Muscle of leg (tissue), 11 donors: Measurements from ENCODE around the gene SMG5. TPM values are rescaled to one million over a fixed set of nuclear protein-coding genes. Genes with fewer than 3 reads are reported as not detected.

Experiments used
- DNase-seq: peaks from one replicate; pipeline ENCODE4 v3.0.0; 2013
- H3K27ac ChIP-seq: one replicate; pipeline ENCODE4 v1.5.1; 2013; ENCODE audit warnings: mild to moderate bottlenecking, low read length, control low read depth
- H3K27me3 ChIP-seq: one replicate; pipeline ENCODE4 v1.6.1; 2013; ENCODE audit warnings: low read length; ENCODE audit not compliant: control insufficient read depth, insufficient read depth
- H3K36me3 ChIP-seq: one replicate; pipeline ENCODE4 v1.6.1; 2013; ENCODE audit warnings: low read length; ENCODE audit not compliant: control insufficient read depth, insufficient read depth
- H3K4me1 ChIP-seq: one replicate; pipeline ENCODE4 v1.6.1; 2013; ENCODE audit warnings: low read length; ENCODE audit not compliant: control insufficient read depth, insufficient read depth
- H3K4me3 ChIP-seq: one replicate; pipeline ENCODE4 v1.5.1; 2013; ENCODE audit warnings: low read length, control low read depth
- H3K9me3 ChIP-seq: replicated peaks from 2 replicates; pipeline ENCODE4 v1.6.1; 2013; ENCODE audit warnings: low read depth, low read length; ENCODE audit not compliant: control insufficient read depth
- WGBS: methylation state at CpG from one replicate; pipeline ENCODE4 v1.1.5; 2013; ENCODE audit warnings: missing lambda C conversion rate; ENCODE audit not compliant: insufficient coverage; 5-methylcytosine and 5-hydroxymethylcytosine counted together
- polyA plus RNA-seq, 8 donors: library from polyadenylated mRNA; unstranded; fragments of 120-200 nt; gene quantifications; one replicate each; pipeline versions ENCODE4 v1.2.1 to v1.2.3, GENCODE V29; 2013; ENCODE audit warnings: inconsistent platforms in 1 of 8, low replicate concordance in 1 of 8; ENCODE audit not compliant: insufficient read length in 8 of 8, insufficient read depth in 1 of 8
- total RNA-seq: library from RNA; stranded (reverse); fragments of 120-200 nt; gene quantifications from one replicate; pipeline ENCODE4 v1.2.4, GENCODE V29; 2013

Gene SMG5
- total and polyA plus RNA-seq, 9 donors, result 39.0 to 50.7 (median 45.5) TPM

GRCh38 chr1:156204686-156205085 is 77.9 kb downstream of the SMG5 start:
- no peaks in the 10 kb centered on the region for H3K9me3 ChIP-seq
- no peak overlapping the region for H3K27ac ChIP-seq
- H3K27me3 ChIP-seq, result no peaks in the 10 kb centered on the region
- no peak overlapping the region for H3K4me3 ChIP-seq
- DNase-seq, result no peak
- WGBS, result 100% methylated on average over 1 of the region's 3 CpGs
- peaks cover 39% of the 10 kb centered on the region for H3K36me3 ChIP-seq
- no peaks in the 10 kb centered on the region for H3K4me1 ChIP-seq

DNA sequence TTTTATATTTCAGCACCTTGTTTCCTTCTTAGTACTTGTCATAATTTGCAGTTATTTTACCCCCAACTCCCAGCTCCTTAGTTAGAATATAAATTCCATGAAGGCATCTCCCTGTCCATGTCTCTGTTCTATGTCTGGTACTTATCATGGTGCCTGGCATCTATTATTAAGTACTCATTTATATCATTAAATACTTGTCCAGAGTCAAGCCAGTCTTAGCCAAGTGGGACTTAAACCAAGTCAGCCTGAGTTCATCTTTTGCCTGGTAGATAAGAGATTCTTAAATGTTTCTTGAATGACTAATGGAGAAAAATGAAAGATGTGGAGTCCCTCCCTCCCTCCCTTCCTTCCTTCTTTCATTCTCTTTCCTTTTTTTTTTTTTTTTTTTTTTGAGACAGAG is 79.3 kb downstream of the SMG5 start:
- no peaks in the 10 kb centered on the region for H3K27me3 ChIP-seq
- H3K36me3 ChIP-seq, result peaks cover 37% of the 10 kb centered on the region
- no peak for DNase-seq
- no peak overlapping the region for H3K4me3 ChIP-seq
- no peaks in the 10 kb centered on the region for H3K4me1 ChIP-seq
- H3K27ac ChIP-seq, result no peak overlapping the region
- no peaks in the 10 kb centered on the region for H3K9me3 ChIP-seq

DNA sequence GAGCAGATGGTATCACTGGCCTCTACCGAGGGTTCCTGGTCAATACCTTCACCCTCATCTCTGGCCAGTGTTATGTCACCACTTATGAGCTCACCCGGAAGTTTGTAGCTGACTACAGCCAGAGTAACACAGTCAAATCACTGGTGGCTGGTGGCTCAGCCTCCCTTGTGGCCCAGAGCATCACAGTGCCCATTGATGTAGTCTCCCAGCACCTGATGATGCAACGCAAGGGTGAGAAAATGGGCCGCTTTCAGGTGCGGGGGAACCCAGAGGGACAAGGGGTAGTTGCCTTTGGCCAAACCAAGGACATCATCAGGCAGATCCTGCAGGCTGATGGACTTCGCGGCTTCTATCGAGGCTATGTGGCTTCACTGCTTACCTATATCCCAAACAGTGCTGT is 82.6 kb downstream of the SMG5 start:
- H3K27ac ChIP-seq, result no peak overlapping the region
- DNase-seq, result no peak
- H3K4me3 ChIP-seq, result no peak overlapping the region
- H3K4me1 ChIP-seq, result no peaks in the 10 kb centered on the region
- WGBS, result 88% methylated on average over 4 of the region's 8 CpGs
- H3K27me3 ChIP-seq, result no peaks in the 10 kb centered on the region
- H3K9me3 ChIP-seq, result no peaks in the 10 kb centered on the region
- H3K36me3 ChIP-seq, result peaks cover 42% of the 10 kb centered on the region

Other genes with a start within 250 kb of the SMG5 start
- gene UBQLN4, start 229.0 kb downstream of the SMG5 start, total RNA-seq, result 19.2 TPM
- 10 to 100 TPM; 40.1 to 48.0 (median 43.8) TPM for gene UBQLN4, start 229.0 kb downstream of the SMG5 start, polyA plus RNA-seq
- 53.7 TPM for gene LAMTOR2, start 228.0 kb downstream of the SMG5 start, total RNA-seq
- 10 to 100 TPM; 38.7 to 51.0 (median 44.9) TPM for gene LAMTOR2, start 228.0 kb downstream of the SMG5 start, polyA plus RNA-seq
- not detected for gene RAB25, start 221.7 kb downstream of the SMG5 start, total RNA-seq
- 1 to 10 TPM in 3 of 8 donors, under 1 TPM in 5; 0.16 to 7.4 (median 0.30) TPM for gene RAB25, start 221.7 kb downstream of the SMG5 start, polyA plus RNA-seq
- 9.4 TPM for gene MEX3A, start 200.4 kb downstream of the SMG5 start, total RNA-seq
- 10 to 100 TPM; 15.8 to 32.4 (median 25.8) TPM for gene MEX3A, start 200.4 kb downstream of the SMG5 start, polyA plus RNA-seq
- gene LMNA, start 168.1 kb downstream of the SMG5 start, total RNA-seq, result 371 TPM
- gene LMNA, start 168.1 kb downstream of the SMG5 start, polyA plus RNA-seq, result 100 to 1,000 TPM; 335 to 408 (median 371) TPM
- gene SEMA4A, start 129.2 kb downstream of the SMG5 start, total RNA-seq, result 2.5 TPM
- gene SEMA4A, start 129.2 kb downstream of the SMG5 start, polyA plus RNA-seq, result 1 to 10 TPM; 1.5 to 5.4 (median 3.3) TPM
- gene SLC25A44, start 88.7 kb downstream of the SMG5 start, total RNA-seq, result 6.3 TPM
- 10 to 100 TPM; 10.2 to 12.1 (median 11.1) TPM for gene SLC25A44, start 88.7 kb downstream of the SMG5 start, polyA plus RNA-seq
- gene PMF1, start 69.8 kb downstream of the SMG5 start, total RNA-seq, result 51.8 TPM
- 10 to 100 TPM; 42.2 to 53.0 (median 43.7) TPM for gene PMF1, start 69.8 kb downstream of the SMG5 start, polyA plus RNA-seq
- 1.2 TPM for gene BGLAP, start 40.6 kb downstream of the SMG5 start, total RNA-seq
- 1 to 10 TPM in 6 of 8 donors, under 1 TPM in 2; 0.55 to 3.5 (median 1.5) TPM for gene BGLAP, start 40.6 kb downstream of the SMG5 start, polyA plus RNA-seq
- 1.2 TPM for gene PAQR6, start 34.8 kb downstream of the SMG5 start, total RNA-seq
- 1 to 10 TPM; 2.2 to 7.7 (median 4.9) TPM for gene PAQR6, start 34.8 kb downstream of the SMG5 start, polyA plus RNA-seq
- 2.1 TPM for gene TMEM79, start 1.5 kb upstream of the SMG5 start, total RNA-seq
- gene TMEM79, start 1.5 kb upstream of the SMG5 start, polyA plus RNA-seq, result 1 to 10 TPM; 3.7 to 7.4 (median 4.8) TPM
- 24.3 TPM for gene GLMP, start 12.9 kb upstream of the SMG5 start, total RNA-seq
- 10 to 100 TPM; 17.7 to 29.1 (median 23.8) TPM for gene GLMP, start 12.9 kb upstream of the SMG5 start, polyA plus RNA-seq
- not detected for gene VHLL, start 16.5 kb upstream of the SMG5 start, total RNA-seq
- gene VHLL, start 16.5 kb upstream of the SMG5 start, polyA plus RNA-seq, result not detected
- gene CCT3, start 55.5 kb upstream of the SMG5 start, total RNA-seq, result 207 TPM
- 100 to 1,000 TPM; 197 to 293 (median 225) TPM for gene CCT3, start 55.5 kb upstream of the SMG5 start, polyA plus RNA-seq
- gene TSACC, start 55.7 kb upstream of the SMG5 start, total RNA-seq, result 0.27 TPM
- 1 to 10 TPM in 1 of 8 donors, under 1 TPM in 7; 0.20 to 1.5 (median 0.58) TPM for gene TSACC, start 55.7 kb upstream of the SMG5 start, polyA plus RNA-seq
- not detected for gene RHBG, start 86.4 kb upstream of the SMG5 start, total RNA-seq
- 1 to 10 TPM in 1 of 8 donors, under 1 TPM in 2, not detected in 5; 0.13 to 1.2 (median 0.49) TPM for gene RHBG, start 86.4 kb upstream of the SMG5 start, polyA plus RNA-seq
- 16.8 TPM for gene MEF2D, start 217.9 kb upstream of the SMG5 start, total RNA-seq
- 10 to 100 TPM; 48.8 to 75.3 (median 60.8) TPM for gene MEF2D, start 217.9 kb upstream of the SMG5 start, polyA plus RNA-seq